KMS-11 (cell line): Measurements from ENCODE around the gene WFIKKN2.

ENCODE experiments used
- H2AFZ ChIP-seq: fragments of 200-600 bp; sonication (generic); 2 replicates; pipeline ENCODE4 v1.6.1; 2016; ENCODE audit warnings: antibody characterized with exemption, mixed run types, low read depth
- H3K27ac ChIP-seq: fragments of 200-600 bp; sonication (generic); 2 replicates; pipeline ENCODE4 v1.6.1; 2016; ENCODE audit warnings: mild to moderate bottlenecking, mixed run types
- H3K27me3 ChIP-seq: fragments of 200-600 bp; sonication (generic); 2 replicates; pipeline ENCODE4 v1.6.1; 2017; ENCODE audit warnings: mild to moderate bottlenecking, low read depth, mixed run types, moderate library complexity; ENCODE audit not compliant: insufficient read depth
- H3K36me3 ChIP-seq: fragments of 200-600 bp; sonication (generic); 2 replicates; pipeline ENCODE4 v1.6.1; 2017; ENCODE audit warnings: mild to moderate bottlenecking, mixed run types; ENCODE audit not compliant: insufficient read depth
- H3K4me1 ChIP-seq: fragments of 200-600 bp; sonication (generic); 2 replicates; pipeline ENCODE4 v1.6.1; 2016; ENCODE audit warnings: mild to moderate bottlenecking, low read depth, mixed run types; ENCODE audit not compliant: poor library complexity, severe bottlenecking
- H3K4me2 ChIP-seq: fragments of 200-600 bp; sonication (generic); 2 replicates; pipeline ENCODE4 v1.7.0; 2016; ENCODE audit warnings: mild to moderate bottlenecking, mixed run types
- H3K4me3 ChIP-seq: fragments of 200-600 bp; sonication (generic); IDR thresholded peaks from 2 replicates; pipeline ENCODE4 v1.6.1; 2017; ENCODE audit warnings: low read depth, low read length, mixed read lengths; ENCODE audit not compliant: insufficient read depth
- H3K79me2 ChIP-seq: fragments of 200-600 bp; sonication (generic); 2 replicates; pipeline ENCODE4 v1.6.1; 2016; ENCODE audit warnings: low read depth, mixed run types; ENCODE audit not compliant: insufficient read depth
- H3K9ac ChIP-seq: fragments of 200-600 bp; sonication (generic); 2 replicates; pipeline ENCODE4 v1.6.1; 2016; ENCODE audit warnings: mild to moderate bottlenecking, mixed run types
- H4K20me1 ChIP-seq: fragments of 200-600 bp; sonication (generic); 2 replicates; pipeline ENCODE4 v1.6.1; 2016; ENCODE audit warnings: mild to moderate bottlenecking, mixed run types; ENCODE audit not compliant: insufficient read depth
- TF ChIP-seq, protein P1 (sequence below): fragments of 200-600 bp; sonication (generic); conservative IDR thresholded peaks from 2 replicates; pipeline ENCODE4 v1.6.1; 2017; ENCODE audit warnings: low read depth, mild to moderate bottlenecking, antibody characterized with exemption, low read length, moderate library complexity, mixed read lengths

The WFIKKN2 gene, protein sequence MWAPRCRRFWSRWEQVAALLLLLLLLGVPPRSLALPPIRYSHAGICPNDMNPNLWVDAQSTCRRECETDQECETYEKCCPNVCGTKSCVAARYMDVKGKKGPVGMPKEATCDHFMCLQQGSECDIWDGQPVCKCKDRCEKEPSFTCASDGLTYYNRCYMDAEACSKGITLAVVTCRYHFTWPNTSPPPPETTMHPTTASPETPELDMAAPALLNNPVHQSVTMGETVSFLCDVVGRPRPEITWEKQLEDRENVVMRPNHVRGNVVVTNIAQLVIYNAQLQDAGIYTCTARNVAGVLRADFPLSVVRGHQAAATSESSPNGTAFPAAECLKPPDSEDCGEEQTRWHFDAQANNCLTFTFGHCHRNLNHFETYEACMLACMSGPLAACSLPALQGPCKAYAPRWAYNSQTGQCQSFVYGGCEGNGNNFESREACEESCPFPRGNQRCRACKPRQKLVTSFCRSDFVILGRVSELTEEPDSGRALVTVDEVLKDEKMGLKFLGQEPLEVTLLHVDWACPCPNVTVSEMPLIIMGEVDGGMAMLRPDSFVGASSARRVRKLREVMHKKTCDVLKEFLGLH

DNA sequence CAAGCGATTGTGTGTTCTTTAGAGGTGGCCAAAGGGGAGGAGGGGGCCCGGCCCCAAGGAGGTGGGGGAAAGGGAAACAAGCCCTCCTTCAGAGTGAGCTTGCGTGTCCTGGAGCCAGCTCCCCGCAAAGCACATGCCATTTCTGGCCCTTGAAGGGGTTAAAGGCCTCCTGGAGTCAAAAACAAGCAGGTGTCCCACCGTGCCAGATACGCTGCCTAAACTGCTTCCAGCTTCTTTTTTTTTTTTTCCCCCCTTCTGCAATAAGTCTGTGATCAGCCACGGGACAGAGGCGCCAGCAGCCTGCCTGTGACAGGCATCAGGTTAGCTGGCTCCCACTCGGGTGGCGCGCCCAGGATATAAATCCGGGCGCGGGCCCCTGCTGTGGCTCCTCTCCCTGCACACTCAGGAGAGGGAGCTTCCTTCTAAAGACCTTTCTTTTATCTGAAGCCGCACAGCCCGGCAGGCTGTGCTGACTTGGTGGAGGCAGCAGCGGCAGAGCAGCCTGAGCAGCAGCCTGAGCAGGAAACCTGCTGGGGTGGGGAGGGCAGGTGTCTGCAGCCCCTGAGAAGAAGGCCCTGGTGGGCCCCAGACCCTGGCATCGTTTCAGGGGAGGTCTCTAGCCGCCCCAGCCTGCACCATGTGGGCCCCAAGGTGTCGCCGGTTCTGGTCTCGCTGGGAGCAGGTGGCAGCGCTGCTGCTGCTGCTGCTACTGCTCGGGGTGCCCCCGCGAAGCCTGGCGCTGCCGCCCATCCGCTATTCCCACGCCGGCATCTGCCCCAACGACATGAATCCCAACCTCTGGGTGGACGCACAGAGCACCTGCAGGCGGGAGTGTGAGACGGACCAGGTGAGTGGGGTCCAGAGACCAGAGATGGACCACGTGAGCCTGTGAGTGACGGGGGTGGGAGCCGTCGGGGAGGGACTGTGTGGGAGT lies at the start of gene WFIKKN2:
TSS of gene WFIKKN2 (plus strand) at position 286 of the 934 bp plus-strand sequence. CDS start at position 638, 352 bp downstream.
- H3K27ac ChIP-seq = no peak within 1 kb of the TSS
- no peak within 1 kb of the TSS for H3K4me3 ChIP-seq
- H2AFZ ChIP-seq = no peak within 1 kb of the TSS
- H3K27me3 ChIP-seq = no peaks in the 10 kb centered on the region
- no peaks in the 10 kb centered on the region for H3K36me3 ChIP-seq
- no peak within 1 kb of the TSS for H3K4me2 ChIP-seq
- no peak within 1 kb of the TSS for H3K9ac ChIP-seq
- TF ChIP-seq, protein P1, sequence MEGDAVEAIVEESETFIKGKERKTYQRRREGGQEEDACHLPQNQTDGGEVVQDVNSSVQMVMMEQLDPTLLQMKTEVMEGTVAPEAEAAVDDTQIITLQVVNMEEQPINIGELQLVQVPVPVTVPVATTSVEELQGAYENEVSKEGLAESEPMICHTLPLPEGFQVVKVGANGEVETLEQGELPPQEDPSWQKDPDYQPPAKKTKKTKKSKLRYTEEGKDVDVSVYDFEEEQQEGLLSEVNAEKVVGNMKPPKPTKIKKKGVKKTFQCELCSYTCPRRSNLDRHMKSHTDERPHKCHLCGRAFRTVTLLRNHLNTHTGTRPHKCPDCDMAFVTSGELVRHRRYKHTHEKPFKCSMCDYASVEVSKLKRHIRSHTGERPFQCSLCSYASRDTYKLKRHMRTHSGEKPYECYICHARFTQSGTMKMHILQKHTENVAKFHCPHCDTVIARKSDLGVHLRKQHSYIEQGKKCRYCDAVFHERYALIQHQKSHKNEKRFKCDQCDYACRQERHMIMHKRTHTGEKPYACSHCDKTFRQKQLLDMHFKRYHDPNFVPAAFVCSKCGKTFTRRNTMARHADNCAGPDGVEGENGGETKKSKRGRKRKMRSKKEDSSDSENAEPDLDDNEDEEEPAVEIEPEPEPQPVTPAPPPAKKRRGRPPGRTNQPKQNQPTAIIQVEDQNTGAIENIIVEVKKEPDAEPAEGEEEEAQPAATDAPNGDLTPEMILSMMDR = no peak
- H3K4me1 ChIP-seq = no peaks in the 10 kb centered on the region
- H3K79me2 ChIP-seq = no peaks in the 10 kb centered on the region
- no peaks in the 10 kb centered on the region for H4K20me1 ChIP-seq

DNA sequence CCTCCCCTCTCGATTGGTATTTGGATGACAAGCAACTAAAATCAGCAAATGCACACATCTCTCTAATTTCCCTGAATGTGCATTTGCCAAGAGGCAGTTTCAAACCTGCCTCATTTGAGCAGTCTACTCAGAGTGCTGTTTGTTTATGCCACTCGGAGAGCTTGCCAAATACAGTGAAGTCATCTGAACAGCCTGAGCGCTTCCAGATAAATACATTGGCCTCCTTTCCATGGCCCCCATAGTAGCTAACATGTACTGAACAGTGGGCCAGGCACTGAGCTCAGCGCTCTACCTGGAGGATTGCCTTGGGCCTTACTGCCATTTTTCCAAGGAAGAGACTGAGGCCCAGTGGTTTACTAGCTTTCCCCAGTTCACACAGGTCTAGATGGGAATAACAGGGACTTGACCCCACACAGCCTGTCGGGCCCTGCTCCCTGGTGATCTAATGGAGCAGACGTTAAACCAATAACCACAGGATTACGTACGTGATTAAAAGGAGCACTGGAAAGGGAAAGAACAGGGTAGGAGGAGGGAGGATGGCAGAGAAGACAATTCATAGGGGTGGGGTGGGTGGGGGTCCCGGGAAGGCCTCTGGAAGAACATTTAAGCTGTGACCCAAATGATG lies 49.3 kb upstream of the WFIKKN2 start:
- no peaks in the 10 kb centered on the region for H4K20me1 ChIP-seq
- TF ChIP-seq, protein P1 = no peak
- no peak overlapping the region for H3K4me3 ChIP-seq

DNA sequence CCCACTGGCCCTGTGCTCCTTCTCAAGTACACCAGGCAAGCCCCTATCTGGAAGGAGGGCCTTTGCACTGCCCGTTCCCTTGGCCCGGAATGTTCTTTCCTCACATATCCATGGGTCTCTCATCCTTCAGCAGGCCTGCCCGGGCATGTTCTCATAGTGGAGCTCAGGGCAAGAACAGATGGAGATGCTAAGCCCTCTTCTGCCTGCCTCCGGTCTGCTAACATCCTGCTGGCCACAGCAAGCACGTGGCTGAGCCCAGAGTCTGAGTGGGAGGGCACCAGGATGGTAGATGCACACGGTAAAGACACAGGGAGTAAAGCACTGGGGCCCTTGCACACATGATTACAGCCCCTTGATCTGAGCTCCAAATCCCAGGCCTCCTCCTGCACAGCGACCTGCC lies 48.3 kb upstream of the WFIKKN2 start:
- Histone ChIP-seq H3K27me3 (no peaks in the 10 kb centered on the region), H3K79me2 (no peaks in the 10 kb centered on the region), H3K27ac (peak overlapping the region; percentile 32; the same call in 1 of the 2 replicates), H3K36me3 (no peaks in the 10 kb centered on the region), H3K4me3 (no peak overlapping the region), H3K9ac (no peak overlapping the region), H2AFZ (peak overlapping the region; percentile 49; the same call in 1 of the 2 replicates), H3K4me1 (peaks cover 14% of the 10 kb centered on the region), H4K20me1 (no peaks in the 10 kb centered on the region), H3K4me2 (peak overlapping the region; percentile 44; the same call in 1 of the 2 replicates)
- TF ChIP-seq, protein P1 = no peak

More for the DNA sequence above, 49.3 kb upstream of the WFIKKN2 start:
- Histone ChIP-seq H3K27me3 (no peaks in the 10 kb centered on the region), H3K27ac (no peak overlapping the region), H3K79me2 (no peaks in the 10 kb centered on the region), H3K36me3 (no peaks in the 10 kb centered on the region), H3K9ac (no peak overlapping the region), H3K4me2 (no peak overlapping the region), H3K4me1 (peaks cover 14% of the 10 kb centered on the region), H2AFZ (no peak overlapping the region)

DNA sequence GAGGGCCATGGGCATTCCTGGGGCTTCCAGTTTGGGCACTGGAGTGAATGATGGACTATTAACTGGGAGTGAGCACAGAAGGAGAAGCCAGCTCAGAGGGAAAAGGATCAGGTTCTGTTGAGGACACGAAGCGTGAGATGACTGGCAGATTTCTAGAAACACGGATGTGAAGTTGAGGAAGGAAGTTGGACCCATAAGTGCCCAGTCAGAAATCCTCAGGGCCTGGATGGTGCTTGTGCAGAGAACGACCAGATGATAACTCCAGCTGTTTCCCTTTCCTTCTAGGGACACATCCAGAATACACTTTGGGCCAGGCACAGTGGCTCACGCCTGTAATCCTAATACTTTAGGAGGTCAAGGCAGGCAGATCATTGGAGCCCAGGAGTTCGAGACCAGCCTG lies 44.8 kb upstream of the WFIKKN2 start:
- peaks cover 14% of the 10 kb centered on the region for H3K4me1 ChIP-seq
- H3K9ac ChIP-seq = no peak overlapping the region
- no peak overlapping the region for H3K27ac ChIP-seq
- TF ChIP-seq, protein P1 = no peak
- H3K79me2 ChIP-seq = no peaks in the 10 kb centered on the region
- H2AFZ ChIP-seq = no peak overlapping the region
- no peaks in the 10 kb centered on the region for H3K36me3 ChIP-seq
- H4K20me1 ChIP-seq = no peaks in the 10 kb centered on the region
- H3K4me3 ChIP-seq = no peak overlapping the region
- no peak overlapping the region for H3K4me2 ChIP-seq
- H3K27me3 ChIP-seq = no peaks in the 10 kb centered on the region
